ENCODE results near the gene SLC25A21. TPM values are rescaled to one million over a fixed set of nuclear protein-coding genes. Genes with fewer than 3 reads are reported as not detected.

SLC25A21 gene
- total and polyA plus RNA-seq, 8 donors = 0.37 to 0.92 (median 0.60) TPM

- Histone ChIP-seq H3K4me3 (no peak overlapping the region), H3K27me3 (no peaks in the 10 kb centered on the region), H3K9me3 (no peaks in the 10 kb centered on the region), H3K36me3 (no peaks in the 10 kb centered on the region), H3K27ac (no peak overlapping the region), H3K4me1 (no peaks in the 10 kb centered on the region)
- no peak for FAIRE-seq
- intact Hi-C loops (cut with DNase I) = no loop called here
- 84 to 95% methylated on average over 1 of the region's 1 CpG for WGBS, 2 donors
- DNase-seq = no peak
- no peak for ATAC-seq
- TF ChIP-seq CTCF (IDR thresholded peaks at IDR 0.05) = no peak
Observed at GRCh38 chr14:37115406-37115805, 57.0 kb downstream of the SLC25A21 start.

GRCh38 chr14:37114559-37114958 lies 57.8 kb downstream of the SLC25A21 start:
- Histone ChIP-seq H3K36me3 (no peaks in the 10 kb centered on the region), H3K27me3 (no peaks in the 10 kb centered on the region), H3K4me3 (no peak overlapping the region), H3K4me1 (no peaks in the 10 kb centered on the region), H3K27ac (no peak overlapping the region), H3K9me3 (no peaks in the 10 kb centered on the region)
- DNase-seq (no peak), ATAC-seq (no peak), FAIRE-seq (no peak)
- TF ChIP-seq CTCF (IDR thresholded peaks at IDR 0.05) = no peak
- intact Hi-C loops (cut with DNase I) = no loop called here
- 52 to 63% methylated on average over 3 of the region's 3 CpGs for WGBS, 2 donors

- no peaks in the 10 kb centered on the region for H3K36me3 ChIP-seq
- no peak for FAIRE-seq
- DNase-seq = no peak
- H3K27ac ChIP-seq = no peak overlapping the region
- no peaks in the 10 kb centered on the region for H3K27me3 ChIP-seq
- no peak for TF ChIP-seq CTCF (IDR thresholded peaks at IDR 0.05)
- no peak for ATAC-seq
- no peaks in the 10 kb centered on the region for H3K4me1 ChIP-seq
- H3K9me3 ChIP-seq = no peaks in the 10 kb centered on the region
- no peak overlapping the region for H3K4me3 ChIP-seq
- 68 to 72% methylated on average over 3 of the region's 3 CpGs for WGBS, 2 donors
- intact Hi-C loops (cut with DNase I) = no loop called here
Observed at GRCh38 chr14:37114002-37114401, 58.4 kb downstream of the SLC25A21 start.

- H3K27me3 ChIP-seq = no peaks in the 10 kb centered on the region
- H3K36me3 ChIP-seq = no peaks in the 10 kb centered on the region
- H3K9me3 ChIP-seq = no peaks in the 10 kb centered on the region
- ATAC-seq = no peak
- no peak overlapping the region for H3K27ac ChIP-seq
- no peak for TF ChIP-seq CTCF (IDR thresholded peaks at IDR 0.05)
- no peak for FAIRE-seq
- DNase-seq = no peak
- no peak overlapping the region for H3K4me3 ChIP-seq
- intact Hi-C loops (cut with DNase I) = no loop called here
- H3K4me1 ChIP-seq = no peaks in the 10 kb centered on the region
- 75 to 76% methylated on average over 2 of the region's 2 CpGs for WGBS, 2 donors
Observed at GRCh38 chr14:37098132-37098531, 74.3 kb downstream of the SLC25A21 start.

GRCh38 chr14:37094502-37094901 lies 77.9 kb downstream of the SLC25A21 start:
- Histone ChIP-seq H3K27me3 (no peaks in the 10 kb centered on the region), H3K4me1 (no peaks in the 10 kb centered on the region), H3K4me3 (no peak overlapping the region), H3K36me3 (no peaks in the 10 kb centered on the region), H3K27ac (no peak overlapping the region), H3K9me3 (no peaks in the 10 kb centered on the region)
- TF ChIP-seq CTCF (IDR thresholded peaks at IDR 0.05) = no peak
- whole genome bisulfite sequencing, 2 donors = 76 to 77% methylated on average over 2 of the region's 2 CpGs
- FAIRE-seq = no peak
- intact Hi-C loops (cut with DNase I) = no loop called here
- no peak for ATAC-seq
- no peak for DNase-seq

Data from pancreas (tissue), 10 donors.